CD4-positive, alpha-beta T cell treated with Interleukin-4 for 1 hour (primary cell): ENCODE measurements around the gene HEMK1.

Source experiments
- DNase-seq, 2 donors: peaks; one replicate each; pipeline ENCODE4 v3.0.0-alpha.2; 2020 to 2022

HEMK1 gene

DNA sequence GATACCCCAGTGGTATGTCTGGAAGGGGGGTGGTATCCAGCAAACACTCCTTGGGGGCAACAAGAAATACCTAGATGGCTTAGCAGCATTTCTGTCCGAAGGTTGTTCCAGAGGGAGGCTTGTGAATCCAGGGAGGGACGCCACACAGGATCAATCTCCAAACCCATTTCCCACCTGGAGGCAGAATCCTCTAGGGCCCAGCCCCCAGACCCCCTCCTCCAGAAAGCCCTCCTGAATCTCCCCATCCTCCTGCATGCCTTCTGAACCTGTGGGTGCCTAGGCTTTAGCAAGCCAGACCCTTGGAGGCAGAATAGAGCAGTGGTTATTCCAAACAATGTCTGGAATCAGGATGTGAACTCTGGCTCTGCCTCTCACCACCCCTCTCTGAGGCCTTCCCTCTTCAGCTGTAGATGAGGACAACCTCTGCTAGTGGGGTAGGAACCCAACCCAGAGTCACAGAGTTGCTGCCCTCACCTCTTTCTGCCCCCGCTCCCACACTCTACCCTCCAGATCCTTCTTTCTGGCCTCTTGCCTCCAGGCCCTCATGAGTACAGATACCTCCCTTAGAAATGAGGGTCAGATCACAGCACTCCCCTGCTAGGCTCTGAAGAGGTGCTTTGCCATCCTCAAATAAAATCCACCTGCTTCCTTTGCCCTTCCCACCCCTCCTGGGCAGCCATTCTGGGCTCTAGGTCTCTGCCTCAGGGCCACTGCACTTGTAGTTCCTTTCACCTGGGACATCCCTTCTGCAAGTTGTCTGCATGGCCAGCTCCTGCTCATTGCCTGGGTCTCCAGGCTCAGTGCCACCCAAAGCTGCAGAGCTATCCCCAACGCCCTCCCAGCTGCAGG, 34.2 kb downstream of the HEMK1 start:
- DNase-seq = no peak

DNA sequence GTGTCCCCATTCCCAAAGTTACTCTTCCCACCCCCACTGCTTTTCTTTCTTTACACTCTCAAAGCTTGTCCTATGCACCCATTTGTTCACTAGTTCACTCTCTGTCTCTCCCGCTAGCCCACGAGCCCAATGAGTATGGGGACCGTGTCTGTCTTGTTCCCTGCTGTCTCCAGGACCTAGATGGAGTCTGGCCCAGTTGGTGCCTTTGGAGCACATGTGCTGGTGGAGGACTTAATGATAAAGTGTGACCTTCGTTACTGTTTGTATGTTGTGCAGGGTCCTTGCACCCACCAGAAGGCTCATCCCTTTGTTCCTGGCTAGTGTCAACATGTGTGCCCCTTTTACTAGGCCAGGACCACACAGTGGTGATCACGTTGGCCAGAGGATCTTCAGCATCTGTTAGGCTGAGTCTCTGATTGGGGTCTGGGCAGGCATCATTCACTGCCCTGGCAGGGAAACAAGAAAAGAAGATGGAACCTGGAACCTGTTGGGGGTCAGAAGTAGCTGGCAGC, 34.8 kb downstream of the HEMK1 start:
- DNase-seq = no peak

DNA sequence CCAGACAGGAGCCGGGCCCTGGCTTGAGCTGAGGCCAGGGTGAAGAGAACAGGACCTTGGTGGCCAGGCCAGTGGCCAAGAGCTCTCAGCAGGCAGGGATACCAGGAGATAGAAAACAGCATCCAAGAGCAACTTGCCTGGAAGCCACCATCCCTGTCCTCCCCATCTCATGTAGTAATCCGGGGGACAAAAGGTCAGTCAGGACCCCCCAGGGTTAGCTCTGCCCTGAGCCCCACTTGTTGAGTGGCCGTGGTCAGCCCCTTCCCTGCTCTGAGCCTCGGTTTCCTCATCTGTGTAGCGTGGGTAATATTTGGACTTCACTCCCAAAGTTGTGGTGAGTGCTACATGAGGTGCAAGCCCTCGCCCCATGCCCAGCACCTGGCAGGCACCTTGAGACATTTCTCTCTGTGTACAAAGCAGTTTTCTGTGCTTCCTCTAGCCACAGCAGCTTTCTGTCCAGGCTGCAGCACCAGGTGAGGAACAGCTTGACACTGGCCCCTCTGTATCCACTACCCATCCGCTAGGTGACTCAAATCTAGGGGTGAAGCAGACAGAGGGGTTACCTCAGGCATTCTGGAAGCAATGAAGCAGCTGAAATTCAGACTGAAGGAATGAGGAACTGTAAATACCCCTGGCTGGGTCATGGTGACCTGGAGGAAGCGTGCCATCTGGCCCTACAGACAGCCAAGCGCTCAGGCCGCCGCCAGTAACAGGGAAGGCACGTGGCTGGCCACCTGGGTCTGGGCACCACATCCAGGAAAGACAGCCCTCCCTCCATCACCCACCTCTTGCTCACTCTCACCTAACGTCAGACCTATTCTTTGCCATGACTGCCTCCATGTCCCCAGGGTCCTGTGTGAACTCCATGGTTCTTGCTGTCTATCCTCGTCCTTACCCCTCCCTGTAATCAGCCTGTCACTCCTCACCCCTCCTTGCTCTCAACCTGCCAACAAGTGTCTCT, 35.6 kb downstream of the HEMK1 start:
- DNase-seq = peak in 1 of 2 donors; percentile 68

DNA sequence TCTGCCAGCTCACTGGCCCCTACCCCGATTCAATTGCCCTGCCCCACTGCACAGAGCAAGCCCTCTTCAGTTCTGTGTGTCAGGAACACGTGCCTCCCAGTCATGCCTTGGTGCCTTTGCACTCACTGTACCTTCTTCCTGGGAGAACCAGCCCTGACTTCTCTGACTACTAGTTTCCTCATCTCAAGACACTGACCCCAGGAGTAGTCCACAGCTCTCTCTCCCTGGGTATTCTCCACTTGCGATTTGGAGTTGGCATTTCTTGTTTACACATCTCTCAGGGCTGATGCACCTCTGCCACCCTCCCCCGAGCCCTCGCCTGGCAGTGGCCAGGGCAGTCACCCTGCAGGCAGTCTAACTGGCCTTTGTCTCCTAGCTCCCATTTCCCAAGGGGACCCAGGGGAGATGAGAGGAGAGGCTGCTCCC, 36.6 kb downstream of the HEMK1 start:
- DNase-seq = peak in 1 of 2 donors; percentile 37

DNA sequence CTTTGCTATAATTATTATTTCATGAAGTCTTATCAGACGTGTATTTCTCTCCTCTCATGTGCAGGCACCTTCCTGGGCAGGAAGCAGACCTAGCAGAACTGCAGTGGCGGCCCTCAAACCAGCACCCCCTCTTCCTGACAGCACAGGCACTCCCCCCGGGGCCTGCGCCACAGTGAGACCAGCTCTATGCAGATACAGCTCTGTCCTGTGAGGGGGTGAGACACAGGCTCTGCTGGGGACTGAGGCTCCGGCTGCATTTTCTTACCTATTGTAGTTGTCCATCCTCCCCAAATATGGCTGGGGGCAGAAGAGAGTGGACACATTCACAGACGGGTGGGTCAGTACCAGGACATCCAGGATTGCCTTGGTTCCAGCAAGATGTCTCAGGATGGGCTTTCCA, 37.3 kb downstream of the HEMK1 start:
- DNase-seq = peak; percentile 46 to 65

DNA sequence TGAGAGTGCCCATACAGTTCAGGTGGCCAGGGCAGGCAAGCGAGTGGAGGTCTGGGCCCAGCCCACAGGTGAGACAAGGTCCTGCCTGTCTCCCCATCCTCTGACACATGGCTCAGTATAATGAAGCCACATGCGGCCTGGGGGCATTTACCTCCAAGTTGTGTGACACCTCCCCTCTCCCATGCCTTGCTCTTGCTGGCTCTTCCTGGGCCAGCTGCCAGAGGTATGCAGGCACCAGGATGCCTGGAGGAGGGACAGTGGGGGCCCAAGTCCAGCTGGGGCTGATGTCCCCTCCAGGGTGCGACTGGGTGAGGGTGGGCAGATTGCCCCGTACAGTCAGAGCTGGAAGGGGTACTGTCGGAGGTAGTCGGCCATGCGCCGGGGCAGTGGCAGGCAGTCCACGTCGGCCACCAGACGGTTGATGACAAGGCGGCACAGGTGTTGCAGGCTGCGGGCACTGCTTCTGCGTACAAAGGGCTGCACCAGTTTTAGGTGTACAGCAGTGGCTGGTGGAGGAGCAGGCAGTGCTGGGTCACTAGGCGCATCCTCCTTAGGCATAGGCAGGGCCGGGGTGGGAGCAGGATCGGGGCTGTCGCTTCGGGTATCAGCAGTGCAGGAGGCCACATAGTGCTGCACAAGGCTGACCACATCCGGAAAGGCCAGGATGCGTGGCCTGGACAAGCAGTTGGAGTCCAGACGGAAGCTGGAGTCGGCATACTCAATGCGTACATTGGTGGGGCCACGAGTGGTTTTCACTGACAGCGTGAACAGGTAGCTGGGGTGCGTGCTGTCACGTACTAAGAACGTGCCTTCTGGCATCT, 38.2 kb downstream of the HEMK1 start:
- DNase-seq = no peak

DNA sequence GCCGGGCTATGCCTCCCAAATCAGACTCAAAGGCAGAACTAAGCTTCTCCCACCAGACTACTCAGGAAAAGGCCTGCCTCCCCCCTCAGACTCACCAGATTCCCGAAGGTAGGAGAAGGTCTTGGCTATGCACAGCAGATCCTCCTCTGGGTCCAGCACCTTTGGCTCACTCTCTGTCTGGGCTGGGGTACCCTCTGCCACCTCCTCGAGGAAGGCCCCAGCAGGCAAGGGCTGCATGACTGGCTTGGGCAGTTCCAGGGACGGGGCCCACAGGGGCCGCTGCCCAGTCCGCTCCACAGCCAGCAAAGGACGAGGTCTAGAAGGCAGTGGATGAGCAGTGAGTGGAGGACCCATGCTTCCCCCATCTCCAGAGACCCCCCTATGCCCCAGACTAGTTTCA, 39.0 kb downstream of the HEMK1 start:
- DNase-seq = no peak

DNA sequence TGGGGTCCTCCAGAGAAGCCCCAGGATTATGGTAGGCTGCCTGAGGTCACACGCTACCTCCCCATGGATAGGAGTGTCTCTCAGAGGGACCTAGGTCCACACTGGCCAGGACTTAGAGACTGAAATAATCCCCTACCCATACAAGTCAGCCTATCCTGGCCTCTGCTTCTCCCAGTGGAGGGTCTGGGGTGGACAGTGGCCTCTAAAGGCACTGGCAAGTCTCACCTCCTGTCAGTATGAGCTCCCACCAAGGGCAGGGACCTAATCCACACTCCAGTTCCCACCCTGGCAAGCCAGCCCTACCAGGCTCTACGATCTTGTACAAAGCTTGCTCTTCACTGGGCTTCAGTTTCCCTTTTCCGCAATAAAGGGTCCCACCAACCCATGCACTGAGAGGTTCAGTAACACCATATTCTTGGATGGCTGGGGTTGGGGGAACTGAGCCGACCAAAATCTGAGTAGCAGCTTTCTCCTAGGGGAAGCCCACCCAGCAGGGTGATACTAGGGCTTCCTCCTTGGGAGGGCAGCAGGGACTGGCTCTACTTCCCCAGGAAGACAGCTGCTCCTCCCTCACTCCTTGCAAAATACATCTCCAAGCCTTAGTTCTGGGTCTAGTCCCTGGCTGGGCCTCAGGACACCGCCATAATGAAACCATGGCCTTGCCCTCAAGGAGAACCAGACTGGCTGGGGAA, 39.9 kb downstream of the HEMK1 start:
- no peak for DNase-seq

DNA sequence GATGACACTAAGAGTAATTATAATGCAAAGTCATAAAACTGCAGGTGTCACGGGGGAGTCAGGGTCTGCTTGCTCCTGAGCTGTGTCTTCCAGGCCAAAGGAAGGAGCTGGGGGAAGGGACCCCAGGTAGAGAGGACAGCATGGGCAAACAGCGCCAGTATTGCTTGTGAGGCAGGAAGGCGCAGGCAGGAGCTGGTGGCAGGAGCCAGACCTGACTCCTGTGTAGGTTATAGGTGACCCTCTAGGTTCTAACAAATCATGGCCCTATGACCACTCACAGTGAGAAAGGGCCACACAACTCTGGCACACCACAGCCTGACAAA, 40.4 kb downstream of the HEMK1 start:
- no peak for DNase-seq

DNA sequence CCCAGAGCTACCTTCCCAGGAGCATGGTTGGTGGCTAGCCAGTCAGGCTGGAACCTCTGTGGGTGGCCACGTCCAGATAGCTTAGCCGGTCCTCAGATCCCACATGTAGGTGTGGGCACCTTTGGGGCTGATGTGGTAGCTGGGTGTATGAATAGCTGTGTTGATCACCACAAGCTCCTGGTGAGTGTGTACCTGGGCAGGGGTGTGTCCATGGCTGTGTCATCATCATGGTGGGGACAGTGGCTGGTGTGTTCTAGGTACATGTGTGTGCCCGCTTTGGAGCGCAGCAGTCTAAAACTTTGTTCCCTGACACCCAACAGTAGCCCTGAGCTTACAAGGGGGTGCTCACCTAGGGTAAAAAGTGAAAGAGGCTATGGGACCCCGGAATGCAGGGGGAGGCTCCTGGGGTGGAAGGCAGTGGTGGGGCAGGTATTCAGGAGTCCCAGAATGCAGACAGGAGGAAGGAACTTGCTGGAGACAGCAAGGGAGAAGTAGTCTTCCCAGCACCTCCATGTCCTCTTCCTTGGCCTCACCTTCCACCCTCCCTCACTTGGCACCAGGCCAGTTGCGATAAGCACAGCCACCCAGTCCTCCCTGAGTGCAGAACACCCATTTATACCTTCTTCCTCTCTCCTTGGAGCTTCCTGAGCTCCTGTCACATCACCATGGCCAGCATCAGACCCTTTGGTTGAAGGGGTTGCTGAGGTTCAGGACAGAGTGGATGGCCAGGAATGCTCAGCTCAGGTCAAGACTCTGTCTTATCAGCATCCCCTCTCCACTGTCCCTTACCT, 41.1 kb downstream of the HEMK1 start:
- DNase-seq = peak; percentile 41 to 52

DNA sequence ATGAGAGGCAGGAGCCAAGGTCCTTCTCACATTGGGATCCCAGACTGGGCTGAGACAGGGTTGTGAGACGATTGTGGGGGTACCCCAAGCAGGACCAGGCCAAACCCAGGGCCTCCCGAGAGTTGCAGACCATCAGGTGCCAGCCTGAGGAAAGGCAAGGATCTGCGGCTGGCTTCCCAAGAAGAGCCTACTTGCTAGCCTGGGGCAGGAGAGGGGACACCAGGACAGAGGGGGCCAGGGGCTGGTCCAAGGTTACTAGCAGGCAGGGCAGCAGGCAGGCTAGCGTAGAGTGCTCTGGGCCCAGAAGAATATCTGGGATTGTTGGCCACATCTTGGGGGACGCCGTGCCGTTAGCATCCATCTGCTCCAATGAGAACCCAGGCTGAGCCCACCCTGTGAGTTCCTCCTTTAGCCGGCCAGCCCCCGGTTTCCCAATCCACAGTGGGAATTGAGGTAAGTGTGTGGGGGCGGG, 41.7 kb downstream of the HEMK1 start:
- no peak for DNase-seq

DNA sequence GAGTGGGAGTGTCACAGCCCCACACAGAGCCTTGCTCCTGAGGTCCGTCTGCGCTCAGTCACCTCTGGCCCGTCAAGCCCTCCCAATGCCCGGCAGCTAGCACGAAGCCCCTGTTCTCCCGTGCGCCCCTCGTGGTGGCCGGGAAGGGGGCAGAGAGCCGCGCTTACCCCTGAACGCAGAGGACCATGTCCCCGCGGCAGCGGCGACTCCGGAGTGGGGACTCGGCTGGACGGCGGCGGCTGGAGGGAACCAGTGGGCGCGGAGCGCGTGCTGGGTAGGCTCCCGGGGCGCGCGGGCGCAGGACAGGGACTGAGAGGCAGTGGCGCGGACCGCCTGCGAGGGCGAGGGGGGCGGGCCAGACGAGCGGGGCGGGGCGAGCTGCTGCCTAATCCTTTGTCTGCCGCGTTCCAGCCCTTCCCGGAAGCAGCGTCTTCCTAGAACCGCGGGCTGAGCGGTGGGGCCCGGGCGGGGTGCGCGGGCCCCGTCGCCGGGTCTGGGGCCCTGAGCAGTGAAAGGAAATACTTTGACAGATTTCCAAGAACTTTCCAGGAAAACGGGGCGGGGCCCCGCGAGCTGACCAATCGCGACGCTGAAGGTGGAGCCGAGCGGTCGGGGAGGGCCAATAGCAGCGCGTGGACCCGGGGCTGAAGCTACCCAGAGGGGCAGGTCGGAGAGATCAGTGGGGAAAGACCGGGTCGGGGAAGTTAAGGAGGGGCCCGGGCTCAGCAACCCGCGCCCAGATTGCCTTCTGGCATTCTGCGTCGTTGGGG, 42.3 kb downstream of the HEMK1 start, which contains the start of gene CISH:
CISH (minus strand) TSS at position 311 of the 770 bp plus-strand sequence; CDS start at position 187, 124 bp downstream.
- DNase-seq = peak; percentile 97 to 98

DNA sequence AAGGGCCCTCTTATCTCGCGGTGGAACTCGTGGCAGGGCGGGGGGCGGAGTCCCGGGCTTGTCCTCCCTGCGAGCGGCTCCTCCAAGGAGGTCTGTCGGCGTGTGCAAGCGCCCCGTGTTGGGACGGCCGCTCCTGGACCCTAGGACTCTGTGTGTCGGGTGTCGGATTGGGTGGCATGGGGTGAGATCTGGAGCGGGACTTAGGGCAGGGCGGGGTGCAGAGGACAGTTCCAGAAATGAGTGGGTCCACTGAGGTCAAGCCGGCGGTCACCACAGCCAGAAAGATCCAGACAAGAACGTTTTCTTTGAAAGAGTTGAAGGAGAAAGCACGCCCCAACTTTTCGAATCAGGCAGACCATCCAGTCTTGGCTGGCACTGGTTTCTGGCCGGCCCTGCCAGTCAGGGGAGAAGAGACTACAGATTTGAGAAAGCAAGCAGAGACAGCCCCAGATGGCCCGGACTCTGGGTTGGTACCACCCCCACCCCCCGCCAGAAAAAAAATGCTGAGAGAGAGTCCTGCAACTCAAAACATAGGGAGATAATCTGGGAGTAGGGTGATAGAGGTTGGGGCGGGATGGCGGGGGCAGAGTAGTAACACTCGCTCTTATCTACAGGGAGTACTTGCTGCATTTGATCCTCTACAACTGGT, 43.0 kb downstream of the HEMK1 start:
- DNase-seq = no peak

DNA sequence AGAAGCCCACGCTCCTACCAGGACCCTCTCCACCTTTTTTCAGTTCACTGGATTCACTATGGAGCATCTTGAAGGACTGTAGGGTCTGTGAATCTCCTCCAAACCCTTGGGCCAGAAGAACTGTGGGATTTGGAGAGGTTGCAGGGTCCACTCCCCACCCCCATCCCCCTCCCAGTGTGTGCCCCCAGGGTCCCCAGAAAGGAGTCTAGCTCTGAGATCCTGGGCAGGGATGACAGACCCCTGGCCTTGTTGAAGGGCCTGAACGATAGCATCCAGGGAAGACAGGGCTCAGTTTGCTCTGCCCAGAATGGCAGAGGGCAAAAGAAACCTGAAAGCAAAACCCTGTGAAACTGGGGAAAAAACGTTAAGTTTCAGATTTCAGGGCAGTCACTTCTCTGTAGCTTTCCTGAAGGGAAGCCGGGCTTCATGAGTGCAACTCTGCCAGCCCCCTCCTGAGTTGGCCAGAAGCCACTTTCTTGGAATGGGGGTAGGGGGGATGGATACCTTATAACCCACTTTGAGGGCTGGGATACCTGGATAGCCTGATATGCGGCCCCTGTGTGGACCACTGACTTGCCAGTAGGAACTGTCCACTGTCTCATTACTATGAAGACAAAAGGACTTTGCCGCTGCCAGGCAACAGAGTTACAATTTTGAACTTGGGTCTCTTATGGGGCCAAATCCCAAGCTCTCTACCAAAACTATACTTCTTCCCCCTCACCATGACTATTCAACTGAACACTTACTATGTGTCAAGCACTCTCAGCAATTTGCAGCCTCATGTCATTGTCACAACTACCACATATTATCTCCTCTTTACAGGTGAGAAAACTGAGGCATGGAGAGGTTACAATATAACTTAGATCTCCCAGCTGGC, 43.9 kb downstream of the HEMK1 start:
- peak in 1 of 2 donors; percentile 44 for DNase-seq

DNA sequence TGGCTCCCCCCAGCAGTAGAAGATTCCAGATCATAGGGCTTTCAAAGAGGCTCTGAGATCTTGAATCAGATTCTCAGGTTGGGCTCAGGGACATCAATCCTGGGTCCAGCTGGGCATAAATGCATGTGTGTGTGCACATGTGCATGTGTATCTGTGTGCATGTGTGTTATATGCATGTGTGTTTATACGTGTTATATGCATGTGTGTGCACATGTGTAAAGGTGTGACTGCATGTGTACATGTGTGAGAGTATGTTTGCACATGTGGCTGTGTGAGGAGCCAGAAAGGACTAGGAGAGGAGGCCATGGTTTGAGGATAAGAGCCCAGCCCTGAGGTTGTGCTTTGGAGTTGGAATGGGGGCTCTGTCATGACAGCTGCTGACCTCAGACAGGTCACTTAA, 45.9 kb downstream of the HEMK1 start:
- no peak for DNase-seq

DNA sequence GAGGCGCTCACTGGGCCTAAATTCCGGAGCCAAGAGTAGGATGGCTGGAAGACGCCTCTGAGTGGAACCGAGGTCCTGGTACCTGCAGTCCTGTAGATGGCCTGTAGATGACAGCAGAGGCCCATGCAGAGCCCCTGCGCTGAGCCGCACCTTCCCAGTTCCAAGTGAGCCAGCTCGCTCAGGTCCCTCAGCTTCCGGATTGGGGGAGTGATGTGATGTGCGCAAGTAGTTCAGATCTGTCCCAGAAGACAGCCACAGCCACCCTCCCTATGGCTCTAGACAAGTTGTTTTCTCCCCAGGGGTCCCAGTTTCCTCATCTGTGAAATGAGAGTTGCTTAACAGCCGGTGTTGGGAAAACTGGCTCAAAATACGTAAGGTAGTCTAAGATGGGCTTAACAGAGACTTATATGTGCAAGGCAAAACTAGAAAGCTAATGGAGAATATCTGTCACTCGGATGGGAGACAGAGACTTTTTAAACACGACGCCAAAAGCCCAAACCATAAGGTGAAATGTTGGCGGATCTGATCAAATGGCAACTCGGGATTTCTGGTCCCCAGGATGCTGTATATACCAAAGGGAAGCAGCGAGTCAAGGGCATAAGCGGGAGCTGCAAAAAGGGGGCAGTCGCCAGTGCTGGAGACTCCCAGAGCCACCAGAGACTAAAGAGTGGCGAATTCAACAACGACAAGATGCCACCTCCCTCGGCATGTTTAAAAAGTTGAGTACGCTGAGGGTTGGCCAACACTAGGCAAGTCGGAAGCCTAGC, 46.9 kb downstream of the HEMK1 start:
- DNase-seq = peak; percentile 86 to 87

DNA sequence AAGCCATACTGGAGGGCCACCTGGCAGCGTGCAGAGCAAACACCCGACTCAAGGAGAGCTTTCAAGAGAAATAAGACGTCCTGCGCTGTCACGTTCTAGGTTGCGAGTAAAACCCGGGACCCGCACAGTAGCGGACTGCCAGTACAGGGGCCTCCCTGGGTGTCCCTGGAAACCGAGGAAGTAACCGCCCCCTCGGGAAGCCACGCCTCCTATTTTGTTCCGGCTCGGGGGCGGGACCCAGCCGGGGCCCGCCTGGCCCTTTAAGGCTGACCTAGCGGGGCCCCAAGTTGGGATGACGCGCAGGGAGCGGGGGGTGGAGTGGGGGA, 47.4 kb downstream of the HEMK1 start:
- peak; percentile 95 to 97 for DNase-seq
